Calu3 (cell line): ENCODE measurements around the gene MBNL2. TPM values are rescaled to one million over a fixed set of nuclear protein-coding genes. Genes with fewer than 3 reads are reported as not detected.

Experiments
- BruUV-seq: library from RNA; stranded (reverse); fragments of 400-500 nt; replicated peaks from 2 replicates; lab custom pipeline; 2021; lab: Mats Ljungman, UMichigan
- CTCF ChIA-PET: fragments of 300-600 bp; sonication (Branson Sonifier 250); formaldehyde crosslinking; loops from one replicate; lab custom pipeline; 2022; ENCODE audit warnings: antibody characterized with exemption; lab: Charles Lee
- DNase-seq: peaks from one replicate; pipeline ENCODE4 v3.0.0; 2022
- H3K27ac Mint-ChIP-seq: one replicate; pipeline ENCODE4 v1.8.0; 2022; ENCODE audit warnings: mixed read lengths; ENCODE audit not compliant: unreplicated experiment
- H3K27me3 Mint-ChIP-seq: one replicate; pipeline ENCODE4 v1.8.0; 2022; ENCODE audit warnings: mixed read lengths; ENCODE audit not compliant: unreplicated experiment
- H3K36me3 Mint-ChIP-seq: one replicate; pipeline ENCODE4 v1.8.0; 2022; ENCODE audit warnings: mild to moderate bottlenecking, moderate library complexity, mixed read lengths; ENCODE audit not compliant: insufficient read depth, unreplicated experiment
- H3K4me1 Mint-ChIP-seq: one replicate; pipeline ENCODE4 v1.8.0; 2022; ENCODE audit warnings: mild to moderate bottlenecking, low read depth, mixed read lengths; ENCODE audit not compliant: unreplicated experiment
- H3K4me3 Mint-ChIP-seq: one replicate; pipeline ENCODE4 v1.8.0; 2022; ENCODE audit warnings: mild to moderate bottlenecking, low read depth, moderate library complexity, mixed read lengths; ENCODE audit not compliant: unreplicated experiment
- H3K9me3 Mint-ChIP-seq: one replicate; pipeline ENCODE4 v1.8.0; 2022; ENCODE audit warnings: low read depth, mixed read lengths; ENCODE audit not compliant: unreplicated experiment
- intact Hi-C: fragments of 100-400 bp; cut with micrococcal nuclease; formaldehyde crosslinking; loops from one replicate; pipeline ENCODE4 v1.10.0; 2022; ENCODE audit not compliant: unreplicated experiment
- total RNA-seq: library from RNA; stranded (reverse); gene quantifications from 2 replicates; pipeline ENCODE4 v1.2.3, GENCODE V29; 2022
- TF ChIP-seq, protein P1 (sequence below): fragments of 200-600 bp; IDR thresholded peaks from one replicate; pipeline ENCODE4 v1.8.0; 2022; ENCODE audit warnings: antibody characterized with exemption; ENCODE audit not compliant: unreplicated experiment

The MBNL2 gene
- total RNA-seq, 1 experiment from 2014 or later: 37.1 TPM

DNA sequence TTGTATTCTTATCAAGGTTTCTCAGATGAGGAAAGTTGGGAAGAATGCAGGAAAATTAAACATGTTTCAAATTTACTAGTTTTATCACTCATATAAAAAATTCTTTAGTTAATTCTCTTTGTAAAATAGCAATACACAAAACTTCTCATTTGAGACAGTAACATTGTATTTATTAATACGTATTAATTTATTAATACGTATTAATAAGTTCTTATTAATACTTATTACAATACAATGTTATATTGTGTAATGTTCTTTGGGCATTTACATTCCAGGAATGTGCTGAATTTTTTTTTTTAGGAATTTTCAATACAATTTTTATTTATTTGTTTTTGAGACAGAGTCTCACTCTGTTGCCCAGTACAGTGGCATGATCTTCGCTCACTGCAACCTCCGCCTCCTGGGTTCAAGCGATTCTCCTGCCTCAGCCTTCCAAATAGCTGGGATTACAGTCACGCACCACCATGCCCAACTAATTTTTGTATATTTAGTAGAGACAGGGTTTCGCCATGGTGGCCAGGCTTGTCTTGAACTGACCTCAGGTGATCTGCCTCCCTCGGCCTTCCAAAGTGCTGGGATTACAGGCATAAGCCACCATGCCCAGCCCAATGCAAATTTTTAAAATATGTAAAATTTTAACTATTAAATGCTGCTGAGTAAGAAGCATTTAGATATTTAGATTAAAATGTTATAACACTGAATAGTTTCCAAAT is 31.6 kb downstream of the MBNL2 start:
- intact Hi-C loops: no loop called here
- peaks cover 13% of the 10 kb centered on the region for H3K4me1 Mint-ChIP-seq

DNA sequence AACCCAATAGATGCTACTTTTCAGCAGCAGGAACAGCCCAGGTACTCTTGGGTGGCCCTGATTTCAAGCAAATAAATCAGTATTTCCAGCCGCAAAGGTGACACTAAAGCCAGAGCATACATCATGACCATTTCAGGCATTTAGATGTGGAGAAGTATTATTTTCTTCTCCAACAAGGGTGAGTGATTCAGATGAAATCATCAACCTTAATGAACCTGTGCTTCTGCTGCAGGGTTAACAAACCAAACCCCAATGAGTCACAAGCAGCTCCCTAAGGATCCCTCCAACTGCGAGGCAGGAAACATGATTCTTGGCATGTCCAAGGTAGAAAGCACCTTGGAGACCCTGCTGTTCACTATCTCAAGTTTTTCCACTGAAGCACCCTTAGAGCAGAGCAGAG is 32.7 kb downstream of the MBNL2 start:
- H3K27ac Mint-ChIP-seq: no peak overlapping the region
- TF ChIP-seq, protein P1, sequence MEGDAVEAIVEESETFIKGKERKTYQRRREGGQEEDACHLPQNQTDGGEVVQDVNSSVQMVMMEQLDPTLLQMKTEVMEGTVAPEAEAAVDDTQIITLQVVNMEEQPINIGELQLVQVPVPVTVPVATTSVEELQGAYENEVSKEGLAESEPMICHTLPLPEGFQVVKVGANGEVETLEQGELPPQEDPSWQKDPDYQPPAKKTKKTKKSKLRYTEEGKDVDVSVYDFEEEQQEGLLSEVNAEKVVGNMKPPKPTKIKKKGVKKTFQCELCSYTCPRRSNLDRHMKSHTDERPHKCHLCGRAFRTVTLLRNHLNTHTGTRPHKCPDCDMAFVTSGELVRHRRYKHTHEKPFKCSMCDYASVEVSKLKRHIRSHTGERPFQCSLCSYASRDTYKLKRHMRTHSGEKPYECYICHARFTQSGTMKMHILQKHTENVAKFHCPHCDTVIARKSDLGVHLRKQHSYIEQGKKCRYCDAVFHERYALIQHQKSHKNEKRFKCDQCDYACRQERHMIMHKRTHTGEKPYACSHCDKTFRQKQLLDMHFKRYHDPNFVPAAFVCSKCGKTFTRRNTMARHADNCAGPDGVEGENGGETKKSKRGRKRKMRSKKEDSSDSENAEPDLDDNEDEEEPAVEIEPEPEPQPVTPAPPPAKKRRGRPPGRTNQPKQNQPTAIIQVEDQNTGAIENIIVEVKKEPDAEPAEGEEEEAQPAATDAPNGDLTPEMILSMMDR: no peak
- no peaks in the 10 kb centered on the region for H3K27me3 Mint-ChIP-seq
- H3K9me3 Mint-ChIP-seq: no peaks in the 10 kb centered on the region
- DNase-seq: no peak
- BruUV-seq: no TSS peak
- H3K4me1 Mint-ChIP-seq: peaks cover 17% of the 10 kb centered on the region
- no peak overlapping the region for H3K4me3 Mint-ChIP-seq
- CTCF ChIA-PET: no interaction called here
- intact Hi-C loops: loop anchor here (5.0 kb wide), 1 partner anchor 33 kb away; the partner anchor contains the start of gene MBNL2
- H3K36me3 Mint-ChIP-seq: peaks cover 21% of the 10 kb centered on the region

More for the DNA sequence above, 31.6 kb downstream of the MBNL2 start:
- Mint-ChIP-seq H3K36me3 (peaks cover 14% of the 10 kb centered on the region), H3K9me3 (no peaks in the 10 kb centered on the region), H3K27ac (no peak overlapping the region), H3K4me3 (no peak overlapping the region), H3K27me3 (no peaks in the 10 kb centered on the region)
- TF ChIP-seq, protein P1: no peak
- no TSS peak for BruUV-seq
- no peak for DNase-seq
- CTCF ChIA-PET: no interaction called here

DNA sequence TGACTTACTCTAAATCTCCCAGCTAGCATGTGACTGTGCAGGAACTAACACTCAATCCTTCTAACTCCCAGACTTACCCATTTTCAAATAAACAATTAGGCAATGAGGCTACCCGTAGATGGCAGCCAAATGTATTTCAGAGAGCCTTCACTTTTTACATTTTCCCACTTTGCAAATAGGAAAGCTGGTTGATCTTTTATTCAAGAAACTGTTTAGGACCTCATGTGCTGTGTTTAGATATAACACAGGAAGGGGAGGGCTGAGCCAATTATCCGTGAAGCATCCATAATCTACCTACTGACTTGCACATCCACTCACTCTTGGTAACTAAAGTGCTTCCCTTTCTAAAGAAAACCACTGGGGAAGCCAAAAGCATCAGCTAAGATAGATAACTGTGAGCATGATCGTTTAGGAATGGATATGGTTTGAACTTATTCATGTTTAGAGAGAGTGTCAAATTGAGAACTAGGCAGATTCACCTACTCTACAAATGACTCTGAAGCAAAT is 33.4 kb downstream of the MBNL2 start:
- intact Hi-C loops: loop anchor here (2.0 to 5.0 kb wide), 2 partner anchors 33 to 89 kb away; partner anchors contain the start of gene MBNL2
- CTCF ChIA-PET: no interaction called here
- Mint-ChIP-seq H3K4me1 (peaks cover 17% of the 10 kb centered on the region), H3K4me3 (no peak overlapping the region), H3K27me3 (no peaks in the 10 kb centered on the region), H3K9me3 (no peaks in the 10 kb centered on the region), H3K36me3 (peaks cover 23% of the 10 kb centered on the region), H3K27ac (peak overlapping the region; percentile 96)
- no TSS peak for BruUV-seq
- TF ChIP-seq, protein P1: no peak
- no peak for DNase-seq

DNA sequence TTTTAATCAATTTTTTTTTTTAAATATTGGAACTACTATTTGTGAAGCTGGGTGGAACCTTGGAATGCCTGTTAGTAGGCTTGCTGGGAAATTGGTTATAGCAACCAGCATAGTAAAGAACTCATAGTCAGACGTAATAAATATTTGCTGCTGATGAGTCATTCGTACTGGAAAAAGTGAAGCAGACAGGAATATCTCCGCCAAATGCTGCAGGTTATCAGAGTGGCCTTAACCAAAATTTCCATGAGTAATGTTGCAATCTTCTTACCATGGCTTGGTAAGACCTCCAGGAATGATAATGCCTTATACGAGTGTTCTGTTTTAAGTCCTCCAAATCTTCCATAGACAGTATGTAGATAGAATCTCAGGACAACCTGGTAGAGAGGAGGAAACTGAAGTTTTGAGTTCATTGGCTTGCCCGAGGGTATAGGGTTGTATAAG is 34.2 kb downstream of the MBNL2 start:
- peaks cover 27% of the 10 kb centered on the region for H3K36me3 Mint-ChIP-seq
- CTCF ChIA-PET: no interaction called here
- H3K27me3 Mint-ChIP-seq: no peaks in the 10 kb centered on the region
- no peak for DNase-seq
- no peaks in the 10 kb centered on the region for H3K9me3 Mint-ChIP-seq
- peaks cover 21% of the 10 kb centered on the region for H3K4me1 Mint-ChIP-seq
- TF ChIP-seq, protein P1: no peak
- H3K4me3 Mint-ChIP-seq: no peak overlapping the region
- intact Hi-C loops: loop anchor here (2.0 to 5.0 kb wide), 2 partner anchors 34 to 88 kb away; partner anchors contain the start of gene MBNL2
- no TSS peak for BruUV-seq
- H3K27ac Mint-ChIP-seq: peak overlapping the region; percentile 96
